GM23338 (cell line): ENCODE data around the gene ZFYVE21. TPM values are rescaled to one million over a fixed set of nuclear protein-coding genes. Genes with fewer than 3 reads are reported as not detected.

Source experiments
- ATAC-seq: fragments of 200-7000 bp; cut with Tn5 transposase; 3 replicates; pipeline ENCODE4 v1.9.1; 2020
- DNase-seq: peaks from one replicate; pipeline ENCODE4 v3.0.0-alpha.2; 2015; ENCODE audit warnings: low spot score
- H2AFZ ChIP-seq: fragments of 200-600 bp; sonication (generic); 2 replicates; pipeline ENCODE4 v1.8.0; 2016; ENCODE audit warnings: antibody characterized with exemption, mild to moderate bottlenecking, moderate library complexity
- H3F3A ChIP-seq: fragments of 200-600 bp; sonication (generic); replicated peaks from 2 replicates; pipeline ENCODE4 v1.8.0; 2017; ENCODE audit warnings: antibody characterized with exemption, mixed run types, low read depth
- H3K27ac ChIP-seq: fragments of 200-600 bp; sonication (generic); 2 replicates; pipeline ENCODE4 v1.6.1; 2016; ENCODE audit warnings: low read depth
- H3K27me3 ChIP-seq: fragments of 200-600 bp; sonication (generic); 2 replicates; pipeline ENCODE4 v1.8.0; 2016; ENCODE audit warnings: mild to moderate bottlenecking, mixed run types, moderate library complexity; ENCODE audit not compliant: insufficient read depth
- H3K36me3 ChIP-seq: fragments of 200-600 bp; sonication (generic); 2 replicates; pipeline ENCODE4 v1.8.0; 2016; ENCODE audit warnings: mild to moderate bottlenecking; ENCODE audit not compliant: insufficient read depth
- H3K4me1 ChIP-seq: fragments of 200-600 bp; sonication (generic); 2 replicates; pipeline ENCODE4 v1.8.0; 2016; ENCODE audit warnings: mild to moderate bottlenecking, moderate library complexity; ENCODE audit not compliant: insufficient read depth
- H3K4me2 ChIP-seq: fragments of 200-600 bp; sonication (generic); 2 replicates; pipeline ENCODE4 v1.7.1; 2017; ENCODE audit warnings: mixed run types
- H3K4me3 ChIP-seq: fragments of 200-600 bp; sonication (generic); 2 replicates; pipeline ENCODE4 v1.6.1; 2016; ENCODE audit warnings: mixed run types
- H3K79me2 ChIP-seq: fragments of 200-600 bp; sonication (generic); replicated peaks from 2 replicates; pipeline ENCODE4 v1.8.0; 2017; ENCODE audit warnings: mild to moderate bottlenecking; ENCODE audit not compliant: insufficient read depth
- H3K9me2 ChIP-seq: fragments of 200-600 bp; sonication (generic); 2 replicates; pipeline ENCODE4 v1.8.0; 2017; ENCODE audit not compliant: insufficient read depth
- H4K20me1 ChIP-seq: fragments of 200-600 bp; sonication (generic); replicated peaks from 2 replicates; pipeline ENCODE4 v1.8.0; 2017; ENCODE audit warnings: mild to moderate bottlenecking; ENCODE audit not compliant: insufficient read depth
- H3K27ac Mint-ChIP-seq: 2 replicates; pipeline ENCODE4 v1.8.0; 2020; ENCODE audit warnings: inconsistent platforms, mild to moderate bottlenecking, moderate library complexity, mixed read lengths
- H3K27me3 Mint-ChIP-seq: 3 replicates; pipeline ENCODE4 v1.8.0; 2022; ENCODE audit warnings: low read depth, mild to moderate bottlenecking, moderate library complexity, mixed read lengths, inconsistent platforms; ENCODE audit not compliant: insufficient read depth, poor library complexity
- H3K36me3 Mint-ChIP-seq: 3 replicates; pipeline ENCODE4 v1.8.0; 2021; ENCODE audit warnings: low read depth, mild to moderate bottlenecking, inconsistent platforms, moderate library complexity, mixed read lengths
- H3K4me1 Mint-ChIP-seq: 3 replicates; pipeline ENCODE4 v1.8.0; 2020; ENCODE audit warnings: mild to moderate bottlenecking, inconsistent platforms, mixed read lengths
- H3K4me3 Mint-ChIP-seq: 3 replicates; pipeline ENCODE4 v1.8.0; 2021; ENCODE audit warnings: moderate library complexity, mild to moderate bottlenecking, inconsistent platforms, mixed read lengths
- H3K9me3 Mint-ChIP-seq: 3 replicates; pipeline ENCODE4 v1.8.0; 2020; ENCODE audit warnings: moderate library complexity, mild to moderate bottlenecking, inconsistent platforms, mixed read lengths
- CREB1 ChIP-seq: fragments of 250-450 bp; sonication (Bioruptor Pico); IDR thresholded peaks from 2 replicates; pipeline ENCODE4 v1.5.0; 2020; ENCODE audit warnings: low read depth, mild to moderate bottlenecking, moderate library complexity
- CTCF ChIP-seq, 2 experiments: fragments of 200-600 bp in 1 of 2; sonication (generic) in 1 of 2; conservative IDR thresholded peaks; 2 replicates each; pipeline versions ENCODE4 v1.5.1 to v1.6.1; 2016 to 2017; ENCODE audit warnings: antibody characterized with exemption in 2 of 2, low read depth in 2 of 2, mild to moderate bottlenecking in 2 of 2, moderate library complexity in 1 of 2
- ETS1 ChIP-seq: IDR thresholded peaks from 2 replicates; pipeline ENCODE4 v1.6.1; 2016; ENCODE audit warnings: antibody characterized with exemption
- EZH2 ChIP-seq: fragments of 200-600 bp; sonication (generic); IDR thresholded peaks from one replicate; pipeline ENCODE4 v1.8.0; 2017; ENCODE audit warnings: antibody characterized with exemption, mild to moderate bottlenecking, low read depth; ENCODE audit not compliant: unreplicated experiment
- EZH2phosphoT487 ChIP-seq: fragments of 200-600 bp; sonication (generic); IDR thresholded peaks from one replicate; pipeline ENCODE4 v1.8.1; 2018; ENCODE audit warnings: antibody characterized with exemption; ENCODE audit not compliant: unreplicated experiment
- JUNB ChIP-seq: IDR thresholded peaks from one replicate; pipeline ENCODE4 v1.6.1; 2016; ENCODE audit warnings: antibody characterized with exemption; ENCODE audit not compliant: unreplicated experiment
- NANOG ChIP-seq: IDR thresholded peaks from 2 replicates; pipeline ENCODE4 v1.6.1; 2016; ENCODE audit warnings: antibody characterized with exemption, borderline replicate concordance
- POLR2AphosphoS5 ChIP-seq: IDR thresholded peaks from 2 replicates; pipeline ENCODE4 v1.6.1; 2016; ENCODE audit warnings: antibody characterized with exemption, low read depth
- REST ChIP-seq: IDR thresholded peaks from one replicate; pipeline ENCODE4 v1.6.1; 2018; ENCODE audit warnings: antibody characterized with exemption; ENCODE audit not compliant: unreplicated experiment
- STAT1 ChIP-seq: IDR thresholded peaks from one replicate; pipeline ENCODE4 v1.6.1; 2016; ENCODE audit warnings: antibody characterized with exemption; ENCODE audit not compliant: unreplicated experiment
- ZNF114 ChIP-seq: fragments of 250-450 bp; sonication (Bioruptor Pico); IDR thresholded peaks from 2 replicates; pipeline ENCODE4 v1.5.0; 2020; ENCODE audit warnings: mild to moderate bottlenecking, moderate library complexity
- ZNF331 ChIP-seq: fragments of 250-450 bp; sonication (Bioruptor Pico); IDR thresholded peaks from 2 replicates; pipeline ENCODE4 v1.5.0; 2020; ENCODE audit warnings: low read depth, mild to moderate bottlenecking, moderate library complexity
- ZNF462 ChIP-seq: fragments of 250-450 bp; sonication (Bioruptor Pico); IDR thresholded peaks from 2 replicates; pipeline ENCODE4 v1.5.0; 2020; ENCODE audit warnings: mild to moderate bottlenecking, moderate library complexity
- polyA plus RNA-seq: library from polyadenylated mRNA; unstranded; fragments of >200 nt; fragmentation: Nextera tagmentation; extraction: Ambion mirVana; gene quantifications from 2 replicates; pipeline ENCODE4 v1.2.1, GENCODE V29; 2016
- total RNA-seq: library from RNA; depleted of rRNA; stranded (reverse); fragments of >200 nt; shearing (Covaris generic); gene quantifications from 2 replicates; pipeline ENCODE4 v1.2.3, GENCODE V29; 2014

ZFYVE21 gene
- total and polyA plus RNA-seq, 2 experiments from 2014 or later: 88.0 to 89.6 TPM

GRCh38 chr14:103676881-103677675 is 38.5 kb upstream of the ZFYVE21 start:
- peaks cover 78% of the 10 kb centered on the region for H3K36me3 Mint-ChIP-seq
- H3K27ac ChIP-seq: no peak overlapping the region
- no peaks in the 10 kb centered on the region for H3K9me2 ChIP-seq
- H3K27me3 ChIP-seq: no peaks in the 10 kb centered on the region
- peaks cover 16% of the 10 kb centered on the region for H4K20me1 ChIP-seq
- TF ChIP-seq ZNF114 (CRISPR knock-in tag) (no peak), ZNF462 (CRISPR knock-in tag) (no peak), EZH2phosphoT487 (no peak), REST (no peak), ZNF331 (CRISPR knock-in tag) (no peak), STAT1 (no peak), NANOG (no peak), JUNB (no peak), CTCF (conservative IDR thresholded peaks at IDR 0.05; ENCODE audit: low read depth in 2 of 2) (no peak), EZH2 (no peak), ETS1 (no peak), CREB1 (no peak), POLR2AphosphoS5 (no peak)
- no peaks in the 10 kb centered on the region for H3K4me1 ChIP-seq
- H3K79me2 ChIP-seq: 0 out of 2 replicates have a peak, but pooled peaks cover 8% of the 10 kb centered on the region
- peaks cover 2% of the 10 kb centered on the region for H3K27me3 Mint-ChIP-seq
- no peak overlapping the region for H3K4me2 ChIP-seq
- no peaks in the 10 kb centered on the region for H3K4me1 Mint-ChIP-seq
- no peak overlapping the region for H3K4me3 ChIP-seq
- no peak overlapping the region for H2AFZ ChIP-seq
- H3K36me3 ChIP-seq: peaks cover 81% of the 10 kb centered on the region
- DNase-seq (no peak), ATAC-seq (no peak)
- no peak overlapping the region for H3K27ac Mint-ChIP-seq
- peaks cover 18% of the 10 kb centered on the region for H3F3A ChIP-seq
- no peak overlapping the region for H3K4me3 Mint-ChIP-seq
- no peaks in the 10 kb centered on the region; the same call in 2 of the 3 replicates for H3K9me3 Mint-ChIP-seq
